GM21723 (cell line): ENCODE results near the gene CDC14B.
"Not testable (repeated sequence)": the region's sequence is repeated elsewhere in the genome, so short reads cannot be mapped to it uniquely, and the experiment has no call there.

ENCODE experiments used
- ATAC-seq: cut with Tn5 transposase; IDR thresholded peaks from one replicate; pipeline ENCODE4 v1.9.1; 2021; ENCODE audit warnings: mild to moderate bottlenecking, moderate library complexity; ENCODE audit not compliant: unreplicated experiment

Gene CDC14B

DNA sequence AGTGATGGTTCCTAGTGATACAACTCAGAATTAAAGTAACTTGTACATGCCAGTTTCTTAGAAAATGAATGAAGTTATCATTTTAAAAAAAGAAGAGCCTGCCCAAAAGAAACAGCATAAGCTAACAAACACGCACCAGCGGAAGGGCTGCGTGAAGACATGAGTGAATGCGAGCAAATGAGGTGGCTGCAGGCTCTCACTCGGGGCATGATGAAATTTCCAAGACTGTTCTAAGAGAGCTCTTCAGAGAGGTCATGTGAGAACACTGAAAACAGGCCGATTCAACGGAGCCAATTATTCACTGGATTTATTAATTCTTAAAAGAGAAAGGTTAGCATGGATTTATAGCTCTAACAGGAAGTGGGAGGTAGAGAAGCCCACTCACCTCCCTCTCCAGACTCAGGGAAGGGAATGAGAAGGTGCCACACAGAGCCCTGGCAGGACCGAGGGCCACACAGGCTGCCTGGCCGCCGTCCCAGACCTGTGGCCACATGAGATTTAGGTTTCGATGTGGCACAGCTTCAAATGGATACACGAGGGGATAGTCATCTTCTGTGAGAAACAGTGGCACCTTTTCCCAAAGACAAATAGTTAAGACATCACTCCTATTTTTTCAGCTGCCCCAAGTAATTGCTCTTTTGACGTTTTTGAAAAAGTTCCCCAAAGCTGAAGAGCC, 114.2 kb downstream of the CDC14B start:
- ATAC-seq = no peak

DNA sequence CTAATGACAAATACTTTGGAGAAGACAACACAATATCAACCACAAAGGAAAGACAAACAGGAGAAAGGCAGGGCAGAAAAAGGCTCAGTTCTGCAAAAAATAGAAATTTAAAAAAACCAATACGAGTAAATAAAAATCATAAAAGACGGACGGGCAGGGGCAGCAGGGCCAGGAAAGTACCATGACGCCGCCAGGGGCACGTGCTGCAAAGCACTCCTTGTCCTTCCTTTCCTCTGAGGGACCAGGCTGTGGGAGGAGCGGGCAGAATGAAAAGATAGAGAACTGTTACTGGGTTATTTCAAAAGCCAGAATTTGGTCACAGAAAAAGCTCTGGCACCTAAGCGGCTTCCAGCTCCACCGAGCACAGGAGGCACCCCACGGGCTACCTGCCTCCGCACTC, 115.7 kb downstream of the CDC14B start:
- no peak for ATAC-seq

DNA sequence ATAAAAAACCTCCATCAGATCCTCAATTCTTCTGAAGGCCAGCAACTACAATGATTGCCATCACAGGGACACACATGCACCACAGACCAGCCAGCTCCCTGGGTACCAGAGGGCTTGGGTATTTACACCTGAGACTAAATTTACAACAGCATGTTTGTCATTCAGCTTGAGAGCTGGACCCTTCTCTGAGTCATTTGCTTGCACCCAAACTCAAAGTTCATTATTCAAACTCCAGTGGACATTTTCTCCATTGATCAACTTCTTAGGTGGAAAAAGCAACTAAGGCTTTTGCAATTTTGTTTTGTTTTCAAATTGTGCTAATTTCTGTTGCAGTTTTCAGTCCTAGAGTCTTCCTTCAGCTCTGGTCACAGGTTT, 116.3 kb downstream of the CDC14B start:
- ATAC-seq = not testable (repeated sequence)

GRCh38 chr9:96502539-96503373, 116.9 kb downstream of the CDC14B start:
- no peak for ATAC-seq

DNA sequence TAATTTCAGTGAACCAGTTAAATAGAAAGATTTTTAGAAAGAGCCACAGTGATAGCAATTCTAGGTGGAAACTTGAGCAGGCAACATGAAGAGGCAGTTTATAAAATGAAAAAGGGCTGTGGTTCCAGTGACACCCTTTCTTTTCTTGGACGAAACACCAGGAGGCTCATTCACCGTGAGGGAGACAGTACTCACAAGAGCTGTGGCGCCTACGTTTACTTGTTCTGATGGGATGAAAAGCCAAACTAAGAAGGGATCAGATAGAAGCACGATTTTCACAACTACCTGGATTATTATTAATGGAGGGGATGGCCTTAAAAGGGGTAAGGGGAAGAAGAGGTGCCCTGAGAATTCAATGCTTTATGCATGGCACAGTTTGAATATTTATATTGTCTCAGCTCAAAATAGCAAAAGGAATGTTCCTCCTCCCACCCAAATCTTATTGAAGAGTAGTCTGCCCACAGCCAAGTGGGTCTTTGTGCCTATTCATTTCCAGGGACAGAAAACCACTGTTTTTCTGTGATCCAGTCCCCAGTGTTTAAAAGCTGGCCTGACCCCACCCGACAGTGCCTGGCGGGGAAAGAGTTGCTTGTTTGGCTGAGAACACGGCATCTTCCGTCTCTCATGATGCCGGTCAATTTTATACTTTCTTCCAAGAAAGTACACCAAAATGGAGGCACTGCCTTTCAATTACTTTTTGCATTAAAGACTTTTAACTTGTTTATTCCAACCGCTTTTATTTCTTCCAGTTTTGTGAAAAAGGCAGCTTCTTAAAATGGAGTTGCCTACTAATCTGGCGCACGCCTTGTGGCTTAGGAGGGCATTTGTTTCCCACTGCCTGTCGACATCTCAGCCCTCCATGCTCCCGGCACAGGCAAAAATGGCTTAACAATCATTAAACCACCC, 117.8 kb downstream of the CDC14B start:
- no peak for ATAC-seq

DNA sequence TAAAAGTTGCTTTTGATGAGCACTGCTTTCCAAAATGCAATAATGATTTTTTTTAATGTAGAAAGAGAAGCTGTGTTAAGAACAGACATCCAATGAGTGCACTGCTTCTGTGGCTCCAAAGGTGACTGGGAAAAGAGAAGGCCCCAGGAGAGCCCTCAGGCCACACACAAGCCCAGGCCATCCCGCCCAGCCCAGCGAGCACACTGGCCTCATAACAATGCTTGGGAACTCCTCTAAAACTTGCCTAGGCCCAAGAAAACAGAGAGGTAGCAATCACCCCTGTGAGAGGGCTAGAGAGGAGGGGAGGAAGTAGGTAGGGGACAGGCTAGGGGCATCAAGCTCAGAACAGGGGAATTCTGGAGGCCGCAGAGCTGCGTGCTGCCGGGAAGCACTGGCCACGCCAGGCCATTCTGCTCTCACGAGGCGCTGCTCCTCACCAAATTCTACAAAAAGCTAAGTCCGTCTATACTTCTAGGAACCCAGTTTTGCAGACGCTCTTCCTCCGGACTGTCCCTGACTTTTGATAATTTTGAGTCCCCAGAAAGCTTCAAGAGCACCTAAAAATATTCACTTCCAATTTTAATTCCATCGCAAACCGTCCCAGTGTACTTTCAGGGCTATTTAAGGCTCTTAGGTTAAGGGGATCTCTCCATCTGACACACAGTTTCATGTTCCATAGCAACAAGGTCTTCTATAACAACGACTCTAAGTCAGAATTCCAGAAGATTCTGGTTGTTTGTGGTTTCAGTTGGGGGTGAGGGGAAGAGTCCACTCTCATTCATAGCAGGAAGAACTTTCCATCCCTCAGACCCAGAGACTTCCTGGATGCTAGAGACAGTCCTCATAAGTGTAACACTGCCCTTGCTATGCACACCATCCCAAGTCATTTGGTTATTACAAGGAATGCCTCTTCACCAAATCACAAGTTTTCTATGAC, 118.7 kb downstream of the CDC14B start:
- ATAC-seq = no peak

DNA sequence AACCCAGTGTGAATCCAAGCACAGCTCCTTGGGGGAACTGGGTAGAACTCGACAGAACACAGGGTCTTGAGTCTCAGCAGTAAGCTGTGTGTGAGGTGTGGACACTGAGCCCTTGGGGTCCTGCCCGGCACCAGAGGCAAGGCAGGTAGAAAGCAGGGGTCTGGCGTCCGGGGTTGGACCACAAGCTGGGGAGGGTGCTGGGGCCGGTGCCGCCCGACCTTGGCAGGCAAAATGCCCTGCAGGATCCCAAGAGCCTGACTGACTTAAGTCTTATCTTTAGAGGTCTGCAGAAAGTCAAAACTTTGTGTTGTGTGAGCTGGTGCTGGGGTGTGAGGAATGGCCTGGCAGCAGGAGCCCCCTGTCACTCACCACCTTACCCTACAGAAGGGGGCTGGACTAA, 120.4 kb downstream of the CDC14B start:
- ATAC-seq = no peak

DNA sequence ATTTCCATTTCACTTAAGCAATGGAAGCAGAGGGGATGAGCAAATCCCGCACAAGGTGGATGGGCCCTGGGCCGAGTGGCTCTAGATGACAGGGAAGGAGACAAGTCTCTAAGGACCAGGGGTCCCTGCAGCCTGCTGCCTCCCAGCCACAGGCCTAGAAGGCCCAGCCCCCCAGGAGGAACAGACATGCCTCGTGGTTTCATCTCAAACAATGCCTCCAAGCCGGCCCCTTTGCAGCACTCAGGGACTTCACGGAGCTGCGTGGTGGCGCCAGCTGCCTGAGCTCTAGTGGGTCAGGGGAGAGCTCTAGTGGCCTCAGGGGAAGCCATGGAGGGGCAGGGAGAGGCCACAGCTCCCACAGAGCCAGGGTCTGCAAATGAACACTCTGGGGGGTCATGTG, 120.8 kb downstream of the CDC14B start:
- ATAC-seq = no peak

DNA sequence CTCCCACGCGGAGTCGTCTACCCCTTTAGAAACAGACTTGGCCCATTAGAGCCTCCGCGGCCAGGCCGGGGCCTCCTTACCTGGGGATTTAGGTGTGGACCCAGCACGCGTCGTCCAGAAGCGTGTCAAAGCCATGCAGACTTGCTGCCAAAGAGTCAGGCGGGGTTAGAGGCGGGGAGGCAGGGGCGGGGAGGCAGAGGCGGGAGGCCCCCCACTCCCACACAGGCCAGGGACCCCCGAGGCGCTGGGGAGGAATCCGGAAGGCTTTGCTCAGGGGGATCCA, 122.6 kb downstream of the CDC14B start:
- no peak for ATAC-seq

GRCh38 chr9:96496368-96497116, 123.1 kb downstream of the CDC14B start:
- ATAC-seq = no peak

DNA sequence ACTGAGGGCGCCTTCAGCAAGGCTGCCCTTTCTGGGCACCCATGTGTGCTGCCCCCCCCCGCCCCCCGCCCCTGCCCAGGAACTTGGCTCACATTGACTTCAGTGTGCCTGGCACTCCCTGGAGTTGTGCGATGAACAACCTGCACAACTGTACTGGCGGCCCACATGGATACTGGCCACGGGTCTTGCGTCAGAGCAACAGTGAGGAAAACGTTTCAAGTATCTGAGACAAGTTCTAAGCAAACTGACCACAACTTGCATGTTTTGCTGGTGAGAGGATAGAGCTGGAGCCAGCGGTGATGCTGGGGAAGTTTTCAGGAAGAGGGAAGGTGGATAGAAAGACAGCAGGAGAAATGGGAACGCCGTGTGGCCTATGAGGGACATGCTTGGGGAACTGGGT, 124.3 kb downstream of the CDC14B start:
- ATAC-seq = no peak

- no peak for ATAC-seq
These were observed 125.3 kb downstream of the CDC14B start for GRCh38 chr9:96494215-96494800.

DNA sequence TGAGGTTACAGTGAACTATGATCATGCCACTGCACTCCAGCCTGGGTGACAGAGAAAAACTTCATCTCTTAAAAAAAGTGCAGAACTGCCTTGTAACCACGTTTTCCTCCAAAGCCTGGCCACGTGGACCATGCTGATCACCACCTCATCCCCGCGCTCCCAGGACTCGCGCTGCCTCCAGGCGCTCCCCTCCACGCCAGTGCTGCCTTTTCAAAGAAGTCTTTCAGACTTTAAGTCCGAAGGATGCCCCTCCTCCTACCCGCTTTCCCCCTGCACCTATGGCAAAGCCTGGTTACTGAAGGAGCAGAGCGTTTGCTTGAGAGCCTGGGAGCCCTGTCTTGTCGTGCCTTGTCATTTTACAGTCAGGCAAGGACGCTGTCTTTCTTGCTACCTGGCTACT, 125.9 kb downstream of the CDC14B start:
- ATAC-seq = no peak

DNA sequence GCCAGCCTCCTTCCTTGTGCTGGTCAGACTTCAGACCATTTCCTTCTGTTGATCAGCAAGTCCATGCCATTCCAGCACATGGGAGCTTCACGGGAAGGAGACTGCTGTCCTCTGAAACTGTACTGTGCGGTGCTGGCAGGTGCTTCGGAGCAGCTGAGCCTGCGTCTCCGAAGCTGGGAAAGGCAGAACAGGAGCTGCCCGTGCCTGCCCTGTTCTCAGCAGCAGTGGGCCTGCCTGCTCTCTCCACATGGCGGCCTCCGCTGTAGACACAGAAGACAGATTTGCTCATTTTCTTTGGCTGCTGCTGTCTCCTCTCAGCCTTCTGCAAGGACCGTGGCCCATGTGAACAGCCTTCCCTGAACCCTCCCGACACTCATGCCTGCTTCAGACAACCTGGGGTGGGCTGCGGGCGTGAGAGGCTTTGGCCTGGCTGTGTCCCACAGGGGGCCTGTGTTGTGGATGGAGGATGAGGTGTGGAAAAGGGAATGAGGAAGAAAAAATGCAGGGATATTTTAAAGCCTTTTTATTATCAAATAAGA, 126.6 kb downstream of the CDC14B start:
- no peak for ATAC-seq

- no peak for ATAC-seq
These were observed 127.6 kb downstream of the CDC14B start for GRCh38 chr9:96491880-96492525.

DNA sequence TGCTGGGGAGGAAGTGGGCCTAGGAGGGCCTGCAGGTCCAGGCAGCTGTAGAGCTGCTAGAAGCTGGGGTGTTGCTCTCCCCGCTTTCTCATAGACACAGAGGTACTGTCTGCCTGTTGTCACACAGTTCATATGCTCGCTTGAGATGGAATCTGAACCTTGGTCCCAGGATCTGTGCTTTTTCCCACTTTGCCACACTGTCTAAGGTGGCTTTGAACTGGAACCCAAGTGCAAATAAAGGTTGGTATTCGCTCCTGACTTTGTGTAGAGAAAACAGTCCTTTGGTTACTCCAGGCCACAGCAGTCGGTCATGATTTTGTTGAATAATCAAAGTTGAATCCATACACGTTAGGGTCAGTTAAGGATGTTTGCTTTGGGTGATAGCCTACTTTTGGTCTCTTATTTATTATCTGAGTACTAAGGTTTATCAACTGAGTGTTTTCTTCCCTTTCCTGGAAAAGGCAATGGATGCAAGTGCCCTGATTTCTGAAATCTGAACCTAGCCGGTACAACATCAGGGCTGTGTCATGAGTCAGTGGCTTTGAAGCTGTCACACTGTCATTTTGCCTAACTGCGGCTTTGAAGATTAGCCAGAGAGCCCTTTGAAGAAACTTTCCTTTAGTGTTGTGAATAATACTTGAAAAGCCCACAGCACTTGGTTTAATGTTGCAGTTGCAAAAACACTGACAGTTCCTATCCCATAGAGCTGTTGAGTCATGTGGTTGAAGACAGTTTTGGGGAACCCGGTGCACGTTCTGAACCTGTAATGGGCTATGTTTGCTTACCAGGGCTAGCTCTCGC, 128.4 kb downstream of the CDC14B start:
- no peak for ATAC-seq

DNA sequence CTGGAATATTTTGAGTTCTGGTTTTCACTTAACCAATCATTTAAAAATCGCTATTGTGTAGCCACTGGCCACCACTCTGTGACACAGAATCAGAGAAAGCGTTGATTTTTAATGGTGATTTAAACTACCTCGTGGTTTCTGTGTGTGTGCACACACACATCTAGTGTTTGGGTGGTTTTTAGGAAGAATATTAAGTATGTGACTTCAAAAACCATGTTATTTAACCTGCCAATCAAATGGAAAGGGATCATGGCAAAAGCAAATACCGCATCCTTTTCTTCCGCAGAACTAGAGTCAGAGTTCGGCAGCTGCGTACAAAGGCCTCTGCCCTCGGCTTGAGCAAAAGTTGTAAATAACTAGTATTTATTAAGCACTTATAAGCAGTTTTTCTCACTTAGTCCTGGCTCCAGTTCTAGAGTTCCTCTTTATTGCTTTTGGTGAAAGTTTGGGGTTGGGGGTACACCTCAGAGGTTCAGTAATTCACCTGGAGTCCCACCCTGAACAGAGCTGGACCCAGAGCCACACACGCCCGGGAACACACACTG, 129.0 kb downstream of the CDC14B start:
- no peak for ATAC-seq
